HepG2 (cell line): ENCODE data around the gene B3GALT5. TPM values are rescaled to one million over a fixed set of nuclear protein-coding genes. Genes with fewer than 3 reads are reported as not detected.

Source experiments
- ATAC-seq: fragments of 200-7000 bp; cut with Tn5 transposase; 3 replicates; pipeline ENCODE4 v1.9.1; 2020; ENCODE audit warnings: mild to moderate bottlenecking, moderate library complexity
- BruUV-seq: library from RNA; stranded (reverse); fragments of 400-500 nt; replicated peaks from 2 replicates; lab custom pipeline; 2021; lab: Mats Ljungman, UMichigan
- CTCF ChIA-PET: fragments of 300-600 bp; formaldehyde crosslinking; extraction: SDS; loops from one replicate; lab custom pipeline; 2021; ENCODE audit warnings: low total read pairs, inconsistent platforms, low intra/inter-chr PET ratio; lab: Yijun Ruan, JAX
- POLR2A ChIA-PET: fragments of 350-600 bp; sonication (Branson Sonifier 250); formaldehyde crosslinking; loops from one replicate; lab custom pipeline; 2020; ENCODE audit warnings: antibody characterized with exemption, inconsistent platforms; lab: Yijun Ruan, JAX
- DNase-seq: peaks from one replicate; pipeline ENCODE4 v3.0.0-alpha.2; 2015; ENCODE audit warnings: low spot score
- FAIRE-seq: peaks from 3 replicates; lab custom pipeline; 2011; peaks lifted over from hg19 to GRCh38; lab: Jason Lieb, UNC
- H2AFZ ChIP-seq: one replicate; pipeline ENCODE4 v1.6.1; 2011; ENCODE audit warnings: low read length, inconsistent platforms
- H3K27ac ChIP-seq: fragments of 300-600 bp; 3 replicates; pipeline ENCODE4 v1.8.0; 2011; ENCODE audit warnings: mixed run types, mild to moderate bottlenecking, mixed read lengths, low read length, inconsistent platforms; ENCODE audit not compliant: insufficient read depth; ENCODE audit errors: extremely low read length
- H3K27me3 ChIP-seq, 2 experiments: fragments of 200-600 bp in 1 of 2; 2 replicates in 1 of 2; 3 replicates in 1 of 2; pipeline versions ENCODE4 v1.6.0 to v1.8.0; 2011; ENCODE audit warnings: low read length in 2 of 2, mild to moderate bottlenecking in 2 of 2, moderate library complexity in 2 of 2, inconsistent platforms in 1 of 2; ENCODE audit not compliant: insufficient read depth in 2 of 2, control insufficient read depth in 1 of 2
- H3K36me3 ChIP-seq, 2 experiments: fragments of 200-600 bp in 1 of 2; replicated peaks in 1 of 2; 2 replicates in 1 of 2; 3 replicates in 1 of 2; pipeline versions ENCODE4 v1.5.1 to v1.8.0; 2011; ENCODE audit warnings: low read length in 2 of 2, inconsistent platforms in 1 of 2; ENCODE audit not compliant: insufficient read depth in 2 of 2, control insufficient read depth in 1 of 2
- H3K4me1 ChIP-seq: 2 replicates; pipeline ENCODE4 v1.5.1; 2012; ENCODE audit warnings: low read length, inconsistent platforms; ENCODE audit not compliant: insufficient read depth
- H3K4me2 ChIP-seq: 2 replicates; pipeline ENCODE4 v1.6.0; 2011; ENCODE audit warnings: low read depth, low read length, inconsistent platforms
- H3K4me3 ChIP-seq, 3 experiments: fragments of 200-600 bp in 1 of 3; sonication (generic), shearing (Covaris generic) in 1 of 3; replicated peaks in 1 of 3; 2 replicates each; pipeline ENCODE4 v1.5.1; 2011 to 2016; ENCODE audit warnings: low read length in 3 of 3, inconsistent platforms in 2 of 3, low read depth in 2 of 3, mild to moderate bottlenecking in 2 of 3, control low read depth in 1 of 3, mixed read lengths in 1 of 3; ENCODE audit not compliant: insufficient read depth in 1 of 3
- H3K79me2 ChIP-seq: one replicate; pipeline ENCODE4 v1.6.1; 2011; ENCODE audit warnings: low read length, inconsistent platforms; ENCODE audit not compliant: insufficient read depth
- H3K9ac ChIP-seq: 2 replicates; pipeline ENCODE4 v1.6.0; 2011; ENCODE audit warnings: mild to moderate bottlenecking, low read depth, low read length, inconsistent platforms; ENCODE audit not compliant: insufficient read depth
- H3K9me3 ChIP-seq: 2 replicates; pipeline ENCODE4 v1.5.1; 2012; ENCODE audit warnings: mild to moderate bottlenecking, low read length
- H4K20me1 ChIP-seq: 2 replicates; pipeline ENCODE4 v1.6.0; 2011; ENCODE audit warnings: inconsistent platforms, mild to moderate bottlenecking, low read length, moderate library complexity; ENCODE audit not compliant: insufficient read depth
- RAD51 ChIP-seq: fragments of 450-650 bp; IDR thresholded peaks from 2 replicates; pipeline ENCODE4 v1.6.1; 2016; ENCODE audit warnings: borderline replicate concordance
- SMARCE1 ChIP-seq: fragments of 450-650 bp; IDR thresholded peaks from 2 replicates; pipeline ENCODE4 v1.6.1; 2017; ENCODE audit warnings: borderline replicate concordance
- USF2 ChIP-seq, 2 experiments: sonication (generic) in 1 of 2; formaldehyde crosslinking in 1 of 2; IDR thresholded peaks; 2 replicates each; pipeline versions ENCODE4 v1.5.1 to v1.6.1; 2011 to 2020; ENCODE audit warnings: borderline replicate concordance in 1 of 2, low read depth in 1 of 2, low read length in 1 of 2, mild to moderate bottlenecking in 1 of 2, missing genetic modification reagents in 1 of 2, moderate library complexity in 1 of 2
- ZNF253 ChIP-seq: sonication (generic); formaldehyde crosslinking; IDR thresholded peaks from 2 replicates; pipeline ENCODE4 v1.8.0; 2022; ENCODE audit warnings: mild to moderate bottlenecking, missing genetic modification reagents, borderline replicate concordance
- ZNF264 ChIP-seq: sonication (generic); formaldehyde crosslinking; IDR thresholded peaks from 2 replicates; pipeline ENCODE4 v1.4.0; 2020; ENCODE audit warnings: missing genetic modification reagents
- WGBS: methylation state at CpG from one replicate; pipeline ENCODE4 v1.1.6; 2017; ENCODE audit warnings: low lambda C conversion rate; 5-methylcytosine and 5-hydroxymethylcytosine counted together
- in situ Hi-C: cut with HindIII; loops from 2 replicates; pipeline ENCODE4 v1.10.0; 2017; ENCODE audit warnings: low pct_unique_long_range_greater_than_20kb; ENCODE audit not compliant: extremely low pct_ligation_motif_present
- intact Hi-C: fragments of 100-400 bp; cut with micrococcal nuclease; formaldehyde crosslinking; loops from one replicate; pipeline ENCODE4 v1.10.0; 2022; ENCODE audit not compliant: unreplicated experiment
- polyA plus RNA-seq, 8 experiments: library from polyadenylated mRNA; depleted of rRNA in 3 of 8; stranded (reverse) in 7 of 8; unstranded in 1 of 8; fragments of >200 nt; fragmentation: Illumina TruSeq in 4 of 8; extraction: Trizol in 4 of 8; gene quantifications; 2 replicates each; pipeline versions ENCODE4 v1.2.1 to v1.2.3, GENCODE V29; 2011 to 2016; ENCODE audit warnings: low read depth in 4 of 8, missing spikeins in 1 of 8, mixed read lengths in 1 of 8; ENCODE audit not compliant: insufficient read depth in 1 of 8
- total RNA-seq, 5 experiments: library from RNA; depleted of rRNA; stranded (reverse); fragments of >200 nt; fragmentation: Illumina TruSeq; extraction: Trizol; gene quantifications; 2 replicates each; pipeline ENCODE4 v1.2.3, GENCODE V29; 2016; ENCODE audit warnings: low read depth in 1 of 5

The B3GALT5 gene
- total and polyA plus RNA-seq, 2 of the 13 experiments (the other 11 are each of a cell fraction or from before 2014, with no cell fraction given): 0.02 to 0.03 TPM

GRCh38 chr21:39662411-39662953, 49.7 kb downstream of the B3GALT5 start:
- POLR2A ChIA-PET: no interaction called here
- no TSS peak for BruUV-seq

GRCh38 chr21:39663066-39663465, 50.3 kb downstream of the B3GALT5 start:
- intact Hi-C loops (no loop called here), in situ Hi-C loops (no loop called here)
- Histone ChIP-seq H3K27ac (no peak overlapping the region), H3K4me3 (no peak overlapping the region), H3K27me3 (peaks cover 2 to 5% of the 10 kb centered on the region in 2 experiments; a peak in 2 of 5 replicates), H3K4me2 (no peak overlapping the region), H4K20me1 (no peaks in the 10 kb centered on the region), H3K79me2 (no peaks in the 10 kb centered on the region), H2AFZ (no peak overlapping the region), H3K9ac (no peak overlapping the region), H3K36me3 (no peaks in the 10 kb centered on the region), H3K4me1 (no peaks in the 10 kb centered on the region), H3K9me3 (no peaks in the 10 kb centered on the region)
- POLR2A ChIA-PET: no interaction called here
- DNase-seq: no peak
- BruUV-seq: no TSS peak
- no peak for ATAC-seq
- CTCF ChIA-PET: no interaction called here
- WGBS: 13% methylated on average over 8 of the region's 10 CpGs
- no peak for FAIRE-seq
- TF ChIP-seq SMARCE1 (no peak), ZNF253 (CRISPR knock-in tag) (no peak)

More at GRCh38 chr21:39662411-39662953, 49.7 kb downstream of the B3GALT5 start:
- no peaks in the 10 kb centered on the region for H3K4me1 ChIP-seq
- no peak overlapping the region for H3K4me2 ChIP-seq
- H3K9ac ChIP-seq: no peak overlapping the region
- TF ChIP-seq ZNF264: no peak
- peak; percentile 49 for TF ChIP-seq USF2 (IDR thresholded peaks at IDR 0.05; ENCODE audit: low read depth, low read length)
- no peak for TF ChIP-seq USF2 (CRISPR knock-in tag; IDR thresholded peaks at IDR 0.05; ENCODE audit: borderline replicate concordance)
- peak; percentile 79 for TF ChIP-seq RAD51
- WGBS: 17% methylated on average over 6 of the region's 8 CpGs
- no peaks in the 10 kb centered on the region for H3K36me3 ChIP-seq
- in situ Hi-C loops (no loop called here), intact Hi-C loops (no loop called here)
- H3K9me3 ChIP-seq: no peaks in the 10 kb centered on the region
- H4K20me1 ChIP-seq: no peaks in the 10 kb centered on the region
- FAIRE-seq (no peak), DNase-seq (no peak), ATAC-seq (no peak)
- H3K27me3 ChIP-seq: peaks cover 2 to 5% of the 10 kb centered on the region in 2 experiments; a peak in 2 of 5 replicates
- H3K27ac ChIP-seq: no peak overlapping the region
- H3K4me3 ChIP-seq: no peak overlapping the region
- H3K79me2 ChIP-seq: no peaks in the 10 kb centered on the region
- CTCF ChIA-PET: no interaction called here
- no peak overlapping the region for H2AFZ ChIP-seq
